Keratinocyte (primary cell): Measurements from ENCODE around the gene ATP12A. TPM values are rescaled to one million over a fixed set of nuclear protein-coding genes. Genes with fewer than 3 reads are reported as not detected.

Source experiments
- DNase-seq: peaks from one replicate; pipeline ENCODE4 v3.0.0-alpha.2; 2011; ENCODE audit warnings: low read depth, missing footprints, low spot score
- FAIRE-seq: peaks from 2 replicates; lab custom pipeline; 2011; peaks lifted over from hg19 to GRCh38; lab: Jason Lieb, UNC
- H2AFZ ChIP-seq: 2 replicates; pipeline ENCODE4 v1.6.0; 2012; ENCODE audit warnings: low read length, control low read depth, inconsistent platforms; ENCODE audit not compliant: control insufficient read depth
- H3K27ac ChIP-seq: 2 replicates; pipeline ENCODE4 v1.5.1; 2011; ENCODE audit warnings: low read length; ENCODE audit not compliant: control insufficient read depth, insufficient read depth
- H3K27me3 ChIP-seq: 3 replicates; pipeline ENCODE4 v1.6.0; 2011; ENCODE audit warnings: low read length; ENCODE audit not compliant: control insufficient read depth, insufficient read depth; ENCODE audit errors: extremely low read depth
- H3K36me3 ChIP-seq, 2 experiments: 2 replicates in 1 of 2; 3 replicates in 1 of 2; pipeline ENCODE4 v1.5.1; 2011; ENCODE audit warnings: low read length in 2 of 2, mild to moderate bottlenecking in 1 of 2; ENCODE audit not compliant: control insufficient read depth in 2 of 2, insufficient read depth in 2 of 2; ENCODE audit errors: extremely low read depth in 1 of 2
- H3K4me1 ChIP-seq: 3 replicates; pipeline ENCODE4 v1.5.1; 2011; ENCODE audit warnings: low read length; ENCODE audit not compliant: control insufficient read depth, insufficient read depth; ENCODE audit errors: extremely low read depth
- H3K4me2 ChIP-seq: 3 replicates; pipeline ENCODE4 v1.6.0; 2011; ENCODE audit warnings: low read depth, low read length; ENCODE audit not compliant: control insufficient read depth, insufficient read depth; ENCODE audit errors: extremely low read depth
- H3K4me3 ChIP-seq, 3 experiments: fragments of 200-600 bp in 1 of 3; sonication (generic) in 1 of 3; 2 replicates in 2 of 3; 3 replicates in 1 of 3; pipeline ENCODE4 v1.5.1; 2011 to 2016; ENCODE audit warnings: low read length in 3 of 3, mild to moderate bottlenecking in 3 of 3, control low read depth in 2 of 3, inconsistent platforms in 1 of 3, low read depth in 1 of 3, mixed read lengths in 1 of 3, mixed run types in 1 of 3, moderate library complexity in 1 of 3; ENCODE audit not compliant: control insufficient read depth in 2 of 3, insufficient read depth in 2 of 3; ENCODE audit errors: extremely low read depth in 1 of 3
- H3K79me2 ChIP-seq: 2 replicates; pipeline ENCODE4 v1.6.0; 2012; ENCODE audit warnings: low read length; ENCODE audit not compliant: control insufficient read depth, insufficient read depth
- H3K9ac ChIP-seq: 3 replicates; pipeline ENCODE4 v1.6.0; 2011; ENCODE audit warnings: low read length; ENCODE audit not compliant: control insufficient read depth, insufficient read depth; ENCODE audit errors: extremely low read depth
- H3K9me1 ChIP-seq: 3 replicates; pipeline ENCODE4 v1.6.0; 2011; ENCODE audit warnings: low read length; ENCODE audit not compliant: control insufficient read depth, insufficient read depth; ENCODE audit errors: extremely low read depth
- H3K9me3 ChIP-seq: 2 replicates; pipeline ENCODE4 v1.5.1; 2012; ENCODE audit warnings: low read depth, low read length; ENCODE audit not compliant: control insufficient read depth
- H4K20me1 ChIP-seq: 3 replicates; pipeline ENCODE4 v1.6.0; 2011; ENCODE audit warnings: low read length; ENCODE audit not compliant: control insufficient read depth, insufficient read depth; ENCODE audit errors: extremely low read depth
- EZH2 ChIP-seq: IDR thresholded peaks from one replicate; pipeline ENCODE4 v1.6.1; 2012; ENCODE audit warnings: inconsistent platforms, mild to moderate bottlenecking, low read length, moderate library complexity
- dilution Hi-C: fragments of 300-500 bp; cut with MboI; formaldehyde crosslinking; loops from one replicate; pipeline ENCODE4 v1.7.0; 2020; ENCODE audit warnings: low sequenced_read_pairs; ENCODE audit not compliant: extremely low pct_ligation_motif_present
- polyA plus RNA-seq, 5 experiments: library from polyadenylated mRNA; depleted of rRNA in 3 of 5; stranded (reverse) in 3 of 5; stranded (forward) in 1 of 5; unstranded in 1 of 5; fragments of >200 nt; gene quantifications; 1 replicate in 1 of 5; 2 replicates in 3 of 5; 3 replicates in 1 of 5; pipeline versions ENCODE4 v1.2.1 to v1.2.3, GENCODE V29; 2011 to 2012; ENCODE audit warnings: missing spikeins in 2 of 5, low read depth in 1 of 5, low replicate concordance in 1 of 5
- TF ChIP-seq, protein P1 (sequence below), 3 experiments: IDR thresholded peaks in 1 of 3; conservative IDR thresholded peaks in 1 of 3; optimal IDR thresholded peaks in 1 of 3; 2 replicates in 2 of 3; 3 replicates in 1 of 3; pipeline versions ENCODE3 to v1.5.1; 2011; ENCODE audit warnings: low read length in 3 of 3, mild to moderate bottlenecking in 3 of 3, moderate library complexity in 2 of 3, control low read depth in 1 of 3, inconsistent platforms in 1 of 3; ENCODE audit not compliant: insufficient read depth in 2 of 3; ENCODE audit errors: extremely low read depth in 1 of 3

The ATP12A gene
- polyA plus RNA-seq, 1 donor (not counting 4 experiments of a cell fraction or from before 2014, with no cell fraction given), result 0.79 TPM

- Histone ChIP-seq H3K9me3 (no peaks in the 10 kb centered on the region), H3K4me3 (no peak overlapping the region), H2AFZ (no peak overlapping the region), H3K79me2 (no peaks in the 10 kb centered on the region), H3K9ac (no peak overlapping the region), H4K20me1 (no peaks in the 10 kb centered on the region), H3K4me2 (no peak overlapping the region), H3K4me1 (peaks cover 16% of the 10 kb centered on the region), H3K27ac (no peak overlapping the region), H3K27me3 (no peaks in the 10 kb centered on the region), H3K36me3 (no peaks in the 10 kb centered on the region), H3K9me1 (no peaks in the 10 kb centered on the region)
- no peak for DNase-seq
- FAIRE-seq, result no peak
- TF ChIP-seq, protein P1, sequence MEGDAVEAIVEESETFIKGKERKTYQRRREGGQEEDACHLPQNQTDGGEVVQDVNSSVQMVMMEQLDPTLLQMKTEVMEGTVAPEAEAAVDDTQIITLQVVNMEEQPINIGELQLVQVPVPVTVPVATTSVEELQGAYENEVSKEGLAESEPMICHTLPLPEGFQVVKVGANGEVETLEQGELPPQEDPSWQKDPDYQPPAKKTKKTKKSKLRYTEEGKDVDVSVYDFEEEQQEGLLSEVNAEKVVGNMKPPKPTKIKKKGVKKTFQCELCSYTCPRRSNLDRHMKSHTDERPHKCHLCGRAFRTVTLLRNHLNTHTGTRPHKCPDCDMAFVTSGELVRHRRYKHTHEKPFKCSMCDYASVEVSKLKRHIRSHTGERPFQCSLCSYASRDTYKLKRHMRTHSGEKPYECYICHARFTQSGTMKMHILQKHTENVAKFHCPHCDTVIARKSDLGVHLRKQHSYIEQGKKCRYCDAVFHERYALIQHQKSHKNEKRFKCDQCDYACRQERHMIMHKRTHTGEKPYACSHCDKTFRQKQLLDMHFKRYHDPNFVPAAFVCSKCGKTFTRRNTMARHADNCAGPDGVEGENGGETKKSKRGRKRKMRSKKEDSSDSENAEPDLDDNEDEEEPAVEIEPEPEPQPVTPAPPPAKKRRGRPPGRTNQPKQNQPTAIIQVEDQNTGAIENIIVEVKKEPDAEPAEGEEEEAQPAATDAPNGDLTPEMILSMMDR (optimal IDR thresholded peaks at IDR 0.05 in 1 of 3, IDR thresholded peaks at IDR 0.05 in 1 of 3, conservative IDR thresholded peaks at IDR 0.05 in 1 of 3; ENCODE audit: extremely low read depth in 1 of 3, insufficient read depth in 2 of 3, low read length in 3 of 3), result no peak
- TF ChIP-seq EZH2, result no peak
- dilution Hi-C loops, result no loop called here
Observed at GRCh38 chr13:24662195-24663088, 17.8 kb upstream of the ATP12A start.

DNA sequence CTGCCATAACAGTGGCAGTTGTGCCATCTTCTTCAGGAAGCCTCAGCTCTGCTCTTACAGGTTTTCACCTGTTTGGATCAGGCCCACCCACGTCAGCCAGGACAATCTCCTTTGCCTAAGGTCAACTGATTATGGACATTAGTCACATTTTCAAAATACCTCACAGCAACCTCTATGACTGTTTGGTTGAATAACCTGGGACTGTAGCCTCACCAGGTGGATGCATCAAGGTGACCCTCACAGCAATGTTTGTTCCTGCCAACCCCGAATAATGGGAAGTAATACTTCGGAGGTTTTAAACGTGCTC is 17.2 kb upstream of the ATP12A start:
- FAIRE-seq (no peak), DNase-seq (no peak)
- Histone ChIP-seq H3K4me2 (no peak overlapping the region), H3K36me3 (no peaks in the 10 kb centered on the region), H3K4me3 (no peak overlapping the region), H3K4me1 (peaks cover 16% of the 10 kb centered on the region), H4K20me1 (no peaks in the 10 kb centered on the region), H2AFZ (no peak overlapping the region), H3K79me2 (no peaks in the 10 kb centered on the region), H3K27me3 (no peaks in the 10 kb centered on the region), H3K9me3 (no peaks in the 10 kb centered on the region), H3K9ac (no peak overlapping the region), H3K9me1 (no peaks in the 10 kb centered on the region), H3K27ac (no peak overlapping the region)
- no peak for TF ChIP-seq EZH2
- TF ChIP-seq, protein P1 (optimal IDR thresholded peaks at IDR 0.05 in 1 of 3, IDR thresholded peaks at IDR 0.05 in 1 of 3, conservative IDR thresholded peaks at IDR 0.05 in 1 of 3; ENCODE audit: extremely low read depth in 1 of 3, insufficient read depth in 2 of 3, low read length in 3 of 3), result no peak
- dilution Hi-C loops, result no loop called here
